ENCODE results near the gene SRD5A2.

SRD5A2 gene

GRCh38 chr2:31580321-31581117, at the start of gene SRD5A2:
TSS of gene SRD5A2 (minus strand) at chr2:31580938. CDS start at chr2:31580900, 38 bp downstream.
- no peak for DNase-seq

GRCh38 chr2:31606509-31606908, 25.8 kb upstream of the SRD5A2 start:
- no peak for DNase-seq

- DNase-seq = no peak
These were observed 18.0 kb upstream of the SRD5A2 start for GRCh38 chr2:31598694-31599093.

GRCh38 chr2:31586230-31586629, 5.5 kb upstream of the SRD5A2 start:
- no peak for DNase-seq

- DNase-seq = no peak
These were observed 522 bp upstream of the SRD5A2 start for GRCh38 chr2:31581124-31581795.

GRCh38 chr2:31579996-31580320, 780 bp downstream of the SRD5A2 start:
- no peak for DNase-seq

- no peak for DNase-seq
These were observed 2.4 kb downstream of the SRD5A2 start for GRCh38 chr2:31578316-31578715.

GRCh38 chr2:31577143-31577542, 3.6 kb downstream of the SRD5A2 start:
- no peak for DNase-seq

- DNase-seq = no peak
These were observed 12.0 kb downstream of the SRD5A2 start for GRCh38 chr2:31568585-31569201.

- DNase-seq = no peak
These were observed 13.1 kb downstream of the SRD5A2 start for GRCh38 chr2:31567679-31568078.

GRCh38 chr2:31563273-31563839, 17.4 kb downstream of the SRD5A2 start:
- no peak for DNase-seq

GRCh38 chr2:31561823-31562222, 18.9 kb downstream of the SRD5A2 start:
- no peak for DNase-seq

GRCh38 chr2:31558401-31559295, 22.1 kb downstream of the SRD5A2 start:
- DNase-seq = no peak

- DNase-seq = no peak
These were observed 23.8 kb downstream of the SRD5A2 start for GRCh38 chr2:31556940-31557339.

GRCh38 chr2:31555967-31556706, 24.6 kb downstream of the SRD5A2 start:
- no peak for DNase-seq

GRCh38 chr2:31553362-31553761, 27.4 kb downstream of the SRD5A2 start:
- DNase-seq = no peak

- no peak for DNase-seq
These were observed 33.3 kb downstream of the SRD5A2 start for GRCh38 chr2:31547485-31547884.

GRCh38 chr2:31541853-31542252, 38.9 kb downstream of the SRD5A2 start:
- no peak for DNase-seq

GRCh38 chr2:31539505-31539904, 41.2 kb downstream of the SRD5A2 start:
- DNase-seq = no peak

- DNase-seq = no peak
These were observed 45.0 kb downstream of the SRD5A2 start for GRCh38 chr2:31535768-31536167.

- no peak for DNase-seq
These were observed 46.1 kb downstream of the SRD5A2 start for GRCh38 chr2:31534636-31535035.

- DNase-seq = no peak
These were observed 47.7 kb downstream of the SRD5A2 start for GRCh38 chr2:31533036-31533435.
